ENCODE data around the gene PPIP5K1. TPM values are rescaled to one million over a fixed set of nuclear protein-coding genes. Genes with fewer than 3 reads are reported as not detected.

PPIP5K1 gene
- total and polyA plus RNA-seq, 9 donors = 5.9 to 9.9 (median 6.7) TPM

GRCh38 chr15:43492266-43492665 is 97.7 kb downstream of the PPIP5K1 start:
- DNase-seq = no peak
- H3K27ac ChIP-seq (ENCODE audit: low read length) = peak overlapping the region; percentile 93
- H3K27me3 ChIP-seq (ENCODE audit: control insufficient read depth, insufficient read depth, low read length) = no peaks in the 10 kb centered on the region
- no peaks in the 10 kb centered on the region for H3K9me3 ChIP-seq (replicated peaks; ENCODE audit: control insufficient read depth, low read depth, low read length)
- H3K4me3 ChIP-seq (ENCODE audit: low read length) = peak overlapping the region; percentile 92
- 0% methylated on average over 1 of the region's 7 CpGs for WGBS (ENCODE audit: insufficient coverage)
- H3K36me3 ChIP-seq (ENCODE audit: control insufficient read depth, insufficient read depth, low read length) = peaks cover 28% of the 10 kb centered on the region
- H3K4me1 ChIP-seq (ENCODE audit: control insufficient read depth, insufficient read depth, low read length) = peaks cover 12% of the 10 kb centered on the region

GRCh38 chr15:43489191-43489590 is 100.8 kb downstream of the PPIP5K1 start:
- Histone ChIP-seq H3K4me3 (ENCODE audit: low read length) (no peak overlapping the region), H3K4me1 (ENCODE audit: control insufficient read depth, insufficient read depth, low read length) (peaks cover 12% of the 10 kb centered on the region), H3K27me3 (ENCODE audit: control insufficient read depth, insufficient read depth, low read length) (no peaks in the 10 kb centered on the region), H3K27ac (ENCODE audit: low read length) (no peak overlapping the region), H3K9me3 (replicated peaks; ENCODE audit: control insufficient read depth, low read depth, low read length) (no peaks in the 10 kb centered on the region), H3K36me3 (ENCODE audit: control insufficient read depth, insufficient read depth, low read length) (peaks cover 30% of the 10 kb centered on the region)
- WGBS (ENCODE audit: insufficient coverage) = no CpG with 5 or more reads among the region's 1 CpG
- no peak for DNase-seq

- no peaks in the 10 kb centered on the region for H3K27me3 ChIP-seq (ENCODE audit: control insufficient read depth, insufficient read depth, low read length)
- no peak for DNase-seq
- peaks cover 30% of the 10 kb centered on the region for H3K36me3 ChIP-seq (ENCODE audit: control insufficient read depth, insufficient read depth, low read length)
- no peak overlapping the region for H3K4me3 ChIP-seq (ENCODE audit: low read length)
- H3K9me3 ChIP-seq (replicated peaks; ENCODE audit: control insufficient read depth, low read depth, low read length) = no peaks in the 10 kb centered on the region
- no CpG with 5 or more reads among the region's 3 CpGs for WGBS (ENCODE audit: insufficient coverage)
- H3K27ac ChIP-seq (ENCODE audit: low read length) = no peak overlapping the region
- H3K4me1 ChIP-seq (ENCODE audit: control insufficient read depth, insufficient read depth, low read length) = peaks cover 9% of the 10 kb centered on the region
Observed at GRCh38 chr15:43488790-43489189, 101.2 kb downstream of the PPIP5K1 start.

- Histone ChIP-seq H3K4me1 (ENCODE audit: control insufficient read depth, insufficient read depth, low read length) (peaks cover 2% of the 10 kb centered on the region), H3K9me3 (replicated peaks; ENCODE audit: control insufficient read depth, low read depth, low read length) (no peaks in the 10 kb centered on the region), H3K36me3 (ENCODE audit: control insufficient read depth, insufficient read depth, low read length) (peaks cover 30% of the 10 kb centered on the region), H3K27me3 (ENCODE audit: control insufficient read depth, insufficient read depth, low read length) (no peaks in the 10 kb centered on the region), H3K27ac (ENCODE audit: low read length) (no peak overlapping the region), H3K4me3 (ENCODE audit: low read length) (no peak overlapping the region)
- no peak for DNase-seq
- 100% methylated on average over 1 of the region's 6 CpGs for WGBS (ENCODE audit: insufficient coverage)
Observed at GRCh38 chr15:43487271-43487895, 102.6 kb downstream of the PPIP5K1 start.

GRCh38 chr15:43484455-43484854 is 105.6 kb downstream of the PPIP5K1 start:
- no peak overlapping the region for H3K27ac ChIP-seq (ENCODE audit: low read length)
- no peak overlapping the region for H3K4me3 ChIP-seq (ENCODE audit: low read length)
- H3K27me3 ChIP-seq (ENCODE audit: control insufficient read depth, insufficient read depth, low read length) = no peaks in the 10 kb centered on the region
- no peaks in the 10 kb centered on the region for H3K9me3 ChIP-seq (replicated peaks; ENCODE audit: control insufficient read depth, low read depth, low read length)
- WGBS (ENCODE audit: insufficient coverage) = 100% methylated on average over 2 of the region's 2 CpGs
- H3K36me3 ChIP-seq (ENCODE audit: control insufficient read depth, insufficient read depth, low read length) = peaks cover 18% of the 10 kb centered on the region
- no peak for DNase-seq
- H3K4me1 ChIP-seq (ENCODE audit: control insufficient read depth, insufficient read depth, low read length) = no peaks in the 10 kb centered on the region

Other genes with a start within 250 kb of the PPIP5K1 start
- gene ZSCAN29, start 219.2 kb downstream of the PPIP5K1 start, total RNA-seq = 18.8 TPM
- gene ZSCAN29, start 219.2 kb downstream of the PPIP5K1 start, polyA plus RNA-seq (ENCODE audit: insufficient read depth in 1 of 8, insufficient read length in 8 of 8, low replicate concordance in 1 of 8) = 10 to 100 TPM; 10.4 to 18.7 (median 14.5) TPM
- 7.0 TPM for gene TUBGCP4, start 219.1 kb downstream of the PPIP5K1 start, total RNA-seq
- gene TUBGCP4, start 219.1 kb downstream of the PPIP5K1 start, polyA plus RNA-seq (ENCODE audit: insufficient read depth in 1 of 8, insufficient read length in 8 of 8, low replicate concordance in 1 of 8) = 10 to 100 TPM in 7 of 8 donors, 1 to 10 TPM in 1; 9.4 to 14.4 (median 11.2) TPM
- 48.8 TPM for gene TP53BP1, start 97.1 kb downstream of the PPIP5K1 start, total RNA-seq
- 10 to 100 TPM; 33.9 to 49.9 (median 45.9) TPM for gene TP53BP1, start 97.1 kb downstream of the PPIP5K1 start, polyA plus RNA-seq (ENCODE audit: insufficient read depth in 1 of 8, insufficient read length in 8 of 8, low replicate concordance in 1 of 8)
- gene MAP1A, start 72.6 kb downstream of the PPIP5K1 start, total RNA-seq = 22.9 TPM
- 10 to 100 TPM; 23.8 to 56.2 (median 43.6) TPM for gene MAP1A, start 72.6 kb downstream of the PPIP5K1 start, polyA plus RNA-seq (ENCODE audit: insufficient read depth in 1 of 8, insufficient read length in 8 of 8, low replicate concordance in 1 of 8)
- gene CKMT1B, start 3.8 kb upstream of the PPIP5K1 start, total RNA-seq = not detected
- gene CKMT1B, start 3.8 kb upstream of the PPIP5K1 start, polyA plus RNA-seq (ENCODE audit: insufficient read depth in 1 of 8, insufficient read length in 8 of 8, low replicate concordance in 1 of 8) = 1 to 10 TPM in 1 of 8 donors, under 1 TPM in 1, not detected in 6; 0.34 to 1.4 TPM
- gene STRC, start 28.6 kb upstream of the PPIP5K1 start, total RNA-seq = 0.09 TPM
- 1 to 10 TPM in 1 of 8 donors, under 1 TPM in 7; 0.09 to 1.6 (median 0.38) TPM for gene STRC, start 28.6 kb upstream of the PPIP5K1 start, polyA plus RNA-seq (ENCODE audit: insufficient read depth in 1 of 8, insufficient read length in 8 of 8, low replicate concordance in 1 of 8)
- gene CATSPER2, start 58.6 kb upstream of the PPIP5K1 start, total RNA-seq = 0.93 TPM
- gene CATSPER2, start 58.6 kb upstream of the PPIP5K1 start, polyA plus RNA-seq (ENCODE audit: insufficient read depth in 1 of 8, insufficient read length in 8 of 8, low replicate concordance in 1 of 8) = 1 to 10 TPM in 6 of 8 donors, under 1 TPM in 2; 0.79 to 4.1 (median 1.3) TPM
- not detected for gene CKMT1A, start 103.7 kb upstream of the PPIP5K1 start, total RNA-seq
- under 1 TPM in 3 of 8 donors, not detected in 5; 0.35 to 0.41 (median 0.38) TPM for gene CKMT1A, start 103.7 kb upstream of the PPIP5K1 start, polyA plus RNA-seq (ENCODE audit: insufficient read depth in 1 of 8, insufficient read length in 8 of 8, low replicate concordance in 1 of 8)
- gene PDIA3, start 156.2 kb upstream of the PPIP5K1 start, total RNA-seq = 101 TPM
- gene PDIA3, start 156.2 kb upstream of the PPIP5K1 start, polyA plus RNA-seq (ENCODE audit: insufficient read depth in 1 of 8, insufficient read length in 8 of 8, low replicate concordance in 1 of 8) = 100 to 1,000 TPM; 217 to 381 (median 241) TPM
- gene ELL3, start 186.8 kb upstream of the PPIP5K1 start, total RNA-seq = 2.3 TPM
- 1 to 10 TPM; 1.9 to 4.2 (median 2.8) TPM for gene ELL3, start 186.8 kb upstream of the PPIP5K1 start, polyA plus RNA-seq (ENCODE audit: insufficient read depth in 1 of 8, insufficient read length in 8 of 8, low replicate concordance in 1 of 8)
- 650 TPM for gene SERF2, start 202.1 kb upstream of the PPIP5K1 start, total RNA-seq
- gene SERF2, start 202.1 kb upstream of the PPIP5K1 start, polyA plus RNA-seq (ENCODE audit: insufficient read depth in 1 of 8, insufficient read length in 8 of 8, low replicate concordance in 1 of 8) = 100 to 1,000 TPM; 505 to 760 (median 671) TPM
- gene SERINC4, start 210.0 kb upstream of the PPIP5K1 start, total RNA-seq = 0.18 TPM
- under 1 TPM in 4 of 8 donors, not detected in 4; 0.41 to 0.59 (median 0.49) TPM for gene SERINC4, start 210.0 kb upstream of the PPIP5K1 start, polyA plus RNA-seq (ENCODE audit: insufficient read depth in 1 of 8, insufficient read length in 8 of 8, low replicate concordance in 1 of 8)
- gene HYPK, start 210.4 kb upstream of the PPIP5K1 start, total RNA-seq = 3.9 TPM
- gene HYPK, start 210.4 kb upstream of the PPIP5K1 start, polyA plus RNA-seq (ENCODE audit: insufficient read depth in 1 of 8, insufficient read length in 8 of 8, low replicate concordance in 1 of 8) = 10 to 100 TPM in 5 of 8 donors, 1 to 10 TPM in 3; 5.4 to 20.3 (median 11.5) TPM
- gene MFAP1, start 234.5 kb upstream of the PPIP5K1 start, total RNA-seq = 25.9 TPM
- gene MFAP1, start 234.5 kb upstream of the PPIP5K1 start, polyA plus RNA-seq (ENCODE audit: insufficient read depth in 1 of 8, insufficient read length in 8 of 8, low replicate concordance in 1 of 8) = 10 to 100 TPM; 31.0 to 42.2 (median 34.7) TPM
- gene WDR76, start 236.8 kb upstream of the PPIP5K1 start, total RNA-seq = 9.1 TPM
- gene WDR76, start 236.8 kb upstream of the PPIP5K1 start, polyA plus RNA-seq (ENCODE audit: insufficient read depth in 1 of 8, insufficient read length in 8 of 8, low replicate concordance in 1 of 8) = 10 to 100 TPM in 2 of 8 donors, 1 to 10 TPM in 6; 7.2 to 12.2 (median 8.8) TPM

Measured in muscle of leg (tissue), 11 donors.